ENCODE results near the gene GGA1.

GGA1 gene, protein sequence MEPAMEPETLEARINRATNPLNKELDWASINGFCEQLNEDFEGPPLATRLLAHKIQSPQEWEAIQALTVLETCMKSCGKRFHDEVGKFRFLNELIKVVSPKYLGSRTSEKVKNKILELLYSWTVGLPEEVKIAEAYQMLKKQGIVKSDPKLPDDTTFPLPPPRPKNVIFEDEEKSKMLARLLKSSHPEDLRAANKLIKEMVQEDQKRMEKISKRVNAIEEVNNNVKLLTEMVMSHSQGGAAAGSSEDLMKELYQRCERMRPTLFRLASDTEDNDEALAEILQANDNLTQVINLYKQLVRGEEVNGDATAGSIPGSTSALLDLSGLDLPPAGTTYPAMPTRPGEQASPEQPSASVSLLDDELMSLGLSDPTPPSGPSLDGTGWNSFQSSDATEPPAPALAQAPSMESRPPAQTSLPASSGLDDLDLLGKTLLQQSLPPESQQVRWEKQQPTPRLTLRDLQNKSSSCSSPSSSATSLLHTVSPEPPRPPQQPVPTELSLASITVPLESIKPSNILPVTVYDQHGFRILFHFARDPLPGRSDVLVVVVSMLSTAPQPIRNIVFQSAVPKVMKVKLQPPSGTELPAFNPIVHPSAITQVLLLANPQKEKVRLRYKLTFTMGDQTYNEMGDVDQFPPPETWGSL

GRCh38 chr22:37608477-37609239 lies at the start of gene GGA1:
TSS of gene GGA1 (plus strand) at chr22:37608834. CDS start at chr22:37608861, 27 bp downstream.
- DNase-seq (ENCODE audit: low read depth), result peak; percentile 95

- DNase-seq (ENCODE audit: low read depth), result no peak
Observed at GRCh38 chr22:37559521-37559900, 49.1 kb upstream of the GGA1 start.

DNA sequence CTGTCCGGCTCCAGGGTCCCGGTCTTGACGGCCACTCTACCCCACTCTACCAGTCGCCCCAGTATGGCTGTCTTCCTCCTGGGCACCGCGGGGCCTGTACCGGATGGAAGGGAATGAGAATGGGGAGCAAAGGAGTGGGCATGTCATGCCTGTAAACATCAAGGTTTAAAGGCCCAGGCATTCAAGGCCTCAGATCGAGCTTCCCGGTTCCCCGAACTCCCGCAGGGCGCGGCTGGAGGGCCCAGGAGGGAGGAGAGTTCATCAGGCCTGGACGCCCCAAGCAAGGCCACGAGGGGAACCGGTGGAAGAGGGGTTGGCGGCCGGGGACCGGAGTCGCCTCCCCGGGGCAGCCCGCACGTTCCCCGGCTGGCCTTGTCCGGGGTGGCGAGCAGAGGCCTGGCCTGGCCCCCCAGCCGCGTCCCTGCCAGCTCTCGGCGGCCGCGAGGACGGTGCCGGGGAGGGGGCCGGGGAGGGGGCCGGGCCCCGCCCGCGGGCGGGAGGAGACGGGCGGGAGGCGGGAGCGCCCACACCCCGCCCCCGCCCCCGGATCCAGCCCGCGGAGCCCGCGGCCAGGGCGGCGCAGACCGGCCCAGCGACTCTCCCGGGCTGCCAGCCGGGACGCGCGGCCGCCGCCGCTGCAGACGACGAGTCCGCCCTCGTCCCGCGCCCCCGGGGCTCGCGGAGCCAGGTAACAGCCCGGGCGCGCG lies 48.6 kb upstream of the GGA1 start, which contains the start of gene CDC42EP1:
Gene CDC42EP1, plus strand, starts transcription at position 580 of the 707 bp plus-strand sequence. CDS start 5,870 bp downstream, outside the sequence.
- no peak for DNase-seq (ENCODE audit: low read depth)

DNA sequence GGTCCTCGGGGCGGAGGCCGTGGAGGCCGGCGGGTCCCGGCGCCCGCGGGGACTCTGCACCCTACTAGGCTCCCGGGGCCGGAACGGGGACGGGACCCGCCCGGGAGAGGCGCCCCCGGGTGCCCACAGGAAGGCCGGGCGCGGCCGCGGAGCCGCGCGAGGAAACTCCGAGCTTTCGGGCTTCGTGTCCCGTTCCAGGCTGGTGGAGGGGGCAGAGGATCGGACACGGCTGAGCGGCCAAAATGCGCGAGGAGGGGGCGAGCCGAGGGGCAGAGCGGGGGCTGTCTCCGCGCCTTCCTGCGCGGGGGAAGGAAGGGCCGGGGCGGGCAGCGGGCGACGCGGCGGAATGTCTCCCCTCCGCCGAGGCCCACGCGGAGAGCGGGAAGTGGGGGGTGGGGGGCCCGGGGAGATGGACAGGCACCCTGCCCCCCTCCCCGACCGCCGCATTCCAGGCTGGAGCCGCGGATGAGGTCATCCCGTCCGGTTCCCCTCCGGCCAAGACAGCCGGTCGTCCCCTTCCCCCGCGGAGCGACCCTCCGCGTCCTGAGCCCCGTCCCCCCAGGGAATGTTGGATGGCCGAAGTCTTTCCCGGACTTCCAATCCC lies 47.9 kb upstream of the GGA1 start:
- DNase-seq (ENCODE audit: low read depth), result no peak

GRCh38 chr22:37561212-37562048 lies 47.2 kb upstream of the GGA1 start:
- DNase-seq (ENCODE audit: low read depth), result peak; percentile 81

DNA sequence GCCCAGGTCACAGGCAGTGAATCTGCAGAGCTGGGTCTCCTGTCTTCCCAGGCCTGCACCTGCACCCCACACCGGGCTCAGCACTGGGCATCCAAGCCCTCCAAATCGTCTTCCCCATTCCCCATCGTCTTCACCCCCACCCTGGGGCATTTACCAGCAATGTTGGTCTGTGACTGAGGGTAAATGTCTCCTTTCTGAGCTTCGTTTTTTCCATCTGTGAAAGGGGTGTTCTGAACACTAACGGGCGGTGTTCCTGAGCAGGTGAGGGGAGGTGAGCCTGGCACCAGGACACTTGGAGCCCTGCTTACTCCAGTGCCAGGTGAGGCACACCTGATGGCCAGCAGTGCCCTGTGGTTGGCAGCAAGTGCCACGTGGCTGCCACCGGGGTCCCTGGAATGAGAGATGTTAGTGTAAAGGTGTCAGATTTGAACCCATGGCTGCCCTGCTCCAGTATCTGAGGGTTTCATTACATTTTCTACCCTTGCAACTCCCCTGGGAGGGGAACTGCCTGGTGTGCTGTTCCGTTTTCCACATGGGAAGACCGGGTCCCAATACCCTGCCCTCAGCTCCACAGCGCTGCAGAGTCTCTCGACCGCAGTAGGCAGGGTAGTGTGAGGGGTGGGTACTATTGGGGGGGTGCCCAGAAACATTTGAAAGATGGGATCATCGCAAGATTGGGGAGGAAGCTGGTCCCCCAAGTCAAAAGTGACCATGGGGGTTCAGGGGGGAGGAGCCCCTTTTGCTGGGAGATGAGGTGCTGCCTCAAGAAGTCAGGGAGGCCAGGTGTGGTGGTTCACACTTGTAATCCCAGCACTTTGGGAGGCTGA lies 46.4 kb upstream of the GGA1 start:
- no peak for DNase-seq (ENCODE audit: low read depth)

GRCh38 chr22:37563153-37564081 lies 45.2 kb upstream of the GGA1 start:
- DNase-seq (ENCODE audit: low read depth), result no peak

DNA sequence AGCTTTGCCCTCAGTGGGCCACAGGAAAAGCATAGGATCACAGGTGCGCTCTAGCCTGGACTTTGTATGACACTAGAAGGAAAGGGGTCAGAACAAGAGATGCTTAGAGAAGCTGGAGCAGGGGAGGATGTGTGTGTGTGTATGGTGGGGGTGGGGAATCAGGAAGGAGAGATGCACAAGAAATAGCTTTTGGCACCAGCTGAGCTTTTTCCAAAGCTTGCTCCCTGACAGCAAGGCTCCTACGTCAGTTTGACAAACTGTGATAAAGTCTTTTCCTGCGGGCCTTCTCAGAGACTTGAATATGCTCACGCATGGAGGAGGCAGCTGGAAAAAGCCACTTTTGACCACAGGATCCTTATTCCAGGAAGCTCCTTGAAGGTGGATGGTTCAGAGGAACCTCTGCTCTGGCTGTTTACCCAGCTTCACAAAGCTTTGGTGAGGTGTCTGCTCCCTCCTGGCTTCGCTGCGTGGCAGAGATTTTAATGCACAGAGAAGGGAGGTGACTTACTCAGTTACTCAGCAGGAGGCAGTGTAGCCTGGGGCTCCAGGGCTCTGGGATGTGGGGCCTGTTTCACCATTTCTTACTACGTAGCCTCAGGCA lies 44.4 kb upstream of the GGA1 start:
- no peak for DNase-seq (ENCODE audit: low read depth)

GRCh38 chr22:37565830-37566229 lies 42.8 kb upstream of the GGA1 start:
- no peak for DNase-seq (ENCODE audit: low read depth)

DNA sequence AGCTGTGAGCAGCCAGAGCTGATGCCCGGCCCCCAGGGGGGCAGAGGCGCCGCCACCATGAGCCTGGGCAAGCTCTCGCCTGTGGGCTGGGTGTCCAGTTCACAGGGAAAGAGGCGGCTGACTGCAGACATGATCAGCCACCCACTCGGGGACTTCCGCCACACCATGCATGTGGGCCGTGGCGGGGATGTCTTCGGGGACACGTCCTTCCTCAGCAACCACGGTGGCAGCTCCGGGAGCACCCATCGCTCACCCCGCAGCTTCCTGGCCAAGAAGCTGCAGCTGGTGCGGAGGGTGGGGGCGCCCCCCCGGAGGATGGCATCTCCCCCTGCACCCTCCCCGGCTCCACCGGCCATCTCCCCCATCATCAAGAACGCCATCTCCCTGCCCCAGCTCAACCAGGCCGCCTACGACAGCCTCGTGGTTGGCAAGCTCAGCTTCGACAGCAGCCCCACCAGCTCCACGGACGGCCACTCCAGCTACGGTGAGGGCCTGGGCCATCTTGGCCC lies 42.3 kb upstream of the GGA1 start:
- peak; percentile 29 for DNase-seq (ENCODE audit: low read depth)

GRCh38 chr22:37566903-37567798 lies 41.5 kb upstream of the GGA1 start:
- peak; percentile 89 for DNase-seq (ENCODE audit: low read depth)

- no peak for DNase-seq (ENCODE audit: low read depth)
Observed at GRCh38 chr22:37568012-37568411, 40.6 kb upstream of the GGA1 start.

GRCh38 chr22:37568448-37569008 lies 40.1 kb upstream of the GGA1 start:
- no peak for DNase-seq (ENCODE audit: low read depth)

GRCh38 chr22:37569009-37569920 lies 39.4 kb upstream of the GGA1 start:
- no peak for DNase-seq (ENCODE audit: low read depth)

- no peak for DNase-seq (ENCODE audit: low read depth)
Observed at GRCh38 chr22:37569921-37570660, 38.5 kb upstream of the GGA1 start.

Data from activated T-cell treated with anti-CD3 and anti-CD28 coated beads for 48 hours (primary cell).